Naive thymus-derived CD4-positive, alpha-beta T cell (primary cell): ENCODE data around the gene UBR2. TPM values are rescaled to one million over a fixed set of nuclear protein-coding genes. Genes with fewer than 3 reads are reported as not detected.
"Not testable (repeated sequence)": the region's sequence is repeated elsewhere in the genome, so short reads cannot be mapped to it uniquely, and the experiment has no call there.

Experiments
- ATAC-seq: fragments of 150-1000 bp; cut with Tn5 transposase; 2 replicates; pipeline ENCODE4 v1.10.0; 2021; ENCODE audit warnings: mild to moderate bottlenecking, moderate library complexity
- CTCF ChIA-PET: fragments of 350-600 bp; sonication (Branson Sonifier 250); formaldehyde crosslinking; loops from one replicate; lab custom pipeline; 2021; ENCODE audit warnings: antibody characterized with exemption; lab: Charles Lee
- POLR2A ChIA-PET: fragments of 350-600 bp; sonication (Branson Sonifier 250); formaldehyde crosslinking; loops from one replicate; lab custom pipeline; 2021; ENCODE audit warnings: antibody characterized with exemption, inconsistent platforms; lab: Charles Lee
- DNase-seq, 9 donors: peaks; one replicate each; pipeline versions ENCODE4 v3.0.0 to v3.0.0-alpha.2; 2020 to 2022; ENCODE audit warnings: mixed read lengths in 1 of 9
- H3K27ac ChIP-seq: one replicate; pipeline ENCODE4 v1.7.0; 2013; ENCODE audit warnings: mild to moderate bottlenecking, low read depth, low read length, moderate library complexity
- H3K27me3 ChIP-seq, 2 donors: one replicate each; pipeline ENCODE4 v1.7.0; 2013; ENCODE audit warnings: low read length in 2 of 2, mild to moderate bottlenecking in 2 of 2, moderate library complexity in 2 of 2; ENCODE audit not compliant: control insufficient read depth in 2 of 2, insufficient read depth in 2 of 2
- H3K36me3 ChIP-seq, 3 experiments: 1 replicate in 2 of 3; 2 replicates in 1 of 3; pipeline ENCODE4 v1.7.0; 2013; ENCODE audit warnings: low read length in 3 of 3, mild to moderate bottlenecking in 3 of 3, moderate library complexity in 1 of 3; ENCODE audit not compliant: insufficient read depth in 3 of 3, control insufficient read depth in 2 of 3
- H3K4me1 ChIP-seq, 2 donors: one replicate each; pipeline ENCODE4 v1.7.0; 2013; ENCODE audit warnings: low read length in 2 of 2, mild to moderate bottlenecking in 2 of 2, moderate library complexity in 1 of 2; ENCODE audit not compliant: control insufficient read depth in 2 of 2, insufficient read depth in 2 of 2
- H3K4me3 ChIP-seq: 2 replicates; pipeline ENCODE4 v1.7.0; 2013; ENCODE audit warnings: mild to moderate bottlenecking, low read length
- H3K9me3 ChIP-seq, 3 experiments: 1 replicate in 2 of 3; 2 replicates in 1 of 3; pipeline ENCODE4 v1.7.0; 2013; ENCODE audit warnings: low read length in 3 of 3; ENCODE audit not compliant: control insufficient read depth in 2 of 3
- H3K27ac Mint-ChIP-seq, 9 donors: one replicate each; pipeline ENCODE4 v1.8.0; 2020 to 2022; ENCODE audit warnings: mixed read lengths in 9 of 9, mild to moderate bottlenecking in 8 of 9, moderate library complexity in 5 of 9, inconsistent platforms in 2 of 9
- H3K27me3 Mint-ChIP-seq, 5 donors: one replicate each; pipeline ENCODE4 v1.8.0; 2021 to 2022; ENCODE audit warnings: mixed read lengths in 5 of 5, mild to moderate bottlenecking in 1 of 5
- H3K36me3 Mint-ChIP-seq, 5 donors: one replicate each; pipeline ENCODE4 v1.8.0; 2020 to 2022; ENCODE audit warnings: mixed read lengths in 5 of 5, mild to moderate bottlenecking in 3 of 5, inconsistent platforms in 1 of 5
- H3K4me1 Mint-ChIP-seq, 7 donors: one replicate each; pipeline ENCODE4 v1.8.0; 2020 to 2022; ENCODE audit warnings: mixed read lengths in 7 of 7, mild to moderate bottlenecking in 3 of 7, inconsistent platforms in 1 of 7
- H3K4me3 Mint-ChIP-seq, 10 donors: one replicate each; pipeline ENCODE4 v1.8.0; 2020 to 2022; ENCODE audit warnings: mild to moderate bottlenecking in 10 of 10, mixed read lengths in 10 of 10, moderate library complexity in 6 of 10, inconsistent platforms in 2 of 10
- H3K9me3 Mint-ChIP-seq, 11 donors: one replicate each; pipeline ENCODE4 v1.8.0; 2020 to 2022; ENCODE audit warnings: mixed read lengths in 11 of 11, mild to moderate bottlenecking in 4 of 11, inconsistent platforms in 1 of 11, moderate library complexity in 1 of 11
- intact Hi-C, 2 donors: fragments of 100-400 bp; cut with micrococcal nuclease; formaldehyde crosslinking; loops; one replicate each; pipeline ENCODE4 v1.15.1; 2023
- polyA plus RNA-seq, 2 donors: library from polyadenylated mRNA; unstranded; fragments of 300-500 nt; fragmentation: Illumina TruSeq; gene quantifications; one replicate each; pipeline ENCODE4 v1.2.3, GENCODE V29; 2021
- total RNA-seq, 6 experiments: library from RNA in 5 of 6; stranded (reverse) in 5 of 6; gene quantifications; 1 replicate in 5 of 6; 2 replicates in 1 of 6; pipeline ENCODE4 v1.2.3 and lab custom pipeline; 2021 to 2026

UBR2 gene
- total and polyA plus RNA-seq, 7 experiments from 2014 or later, result 10.1 to 45.5 (median 37.0) TPM

- Histone ChIP-seq H3K27me3 (no peaks in the 10 kb centered on the region), H3K4me1 (no peaks in the 10 kb centered on the region), H3K9me3 (no peaks in the 10 kb centered on the region), H3K27ac (peak overlapping the region; percentile 13), H3K36me3 (peaks cover 11 to 69% (median 37%) of the 10 kb centered on the region in 3 experiments), H3K4me3 (no peak overlapping the region)
- Mint-ChIP-seq H3K4me1 (peaks cover 0 to 1% (median 0%) of the 10 kb centered on the region in 7 donors), H3K36me3 (peaks cover 4 to 44% (median 20%) of the 10 kb centered on the region in 5 donors), H3K27me3 (no peaks in the 10 kb centered on the region), H3K27ac (peak overlapping the region in 1 of 9 donors; percentile 6), H3K4me3 (no peak overlapping the region), H3K9me3 (no peaks in the 10 kb centered on the region)
- DNase-seq (no peak), ATAC-seq (no peak)
- CTCF ChIA-PET, result no interaction called here
- intact Hi-C loops, result no loop called here
- POLR2A ChIA-PET, result interaction anchor here (0.6 to 1.4 kb wide), 2 partner anchors 94 to 236 kb away, joined by 3 read pairs; partner anchors contain the start of gene TBCC
Measured at GRCh38 chr6:42652024-42652746, 88.4 kb downstream of the UBR2 start.

- ATAC-seq, result no peak
- Histone ChIP-seq H3K27me3 (no peaks in the 10 kb centered on the region), H3K27ac (peak overlapping the region; percentile 3), H3K4me3 (no peak overlapping the region), H3K36me3 (peaks cover 22 to 75% (median 43%) of the 10 kb centered on the region in 3 experiments), H3K4me1 (no peaks in the 10 kb centered on the region), H3K9me3 (no peaks in the 10 kb centered on the region)
- Mint-ChIP-seq H3K27me3 (no peaks in the 10 kb centered on the region), H3K4me1 (peaks cover 0 to 2% (median 0%) of the 10 kb centered on the region in 7 donors), H3K4me3 (no peak overlapping the region), H3K36me3 (peaks cover 6 to 48% (median 22%) of the 10 kb centered on the region in 5 donors), H3K9me3 (no peaks in the 10 kb centered on the region), H3K27ac (peak overlapping the region in 1 of 9 donors; percentile 25)
- intact Hi-C loops, result no loop called here
- no peak for DNase-seq
- CTCF ChIA-PET, result interaction anchor here (0.7 kb wide), 2 partner anchors 489 to 866 kb away, joined by 3 to 4 read pairs; no protein-coding TSS in a partner anchor
- POLR2A ChIA-PET, result interaction anchor here (0.5 to 0.6 kb wide), 3 partner anchors 47 to 348 kb away, joined by 3 to 7 read pairs (median 3); no protein-coding TSS in a partner anchor
Measured at GRCh38 chr6:42653851-42654250, 90.0 kb downstream of the UBR2 start.

- intact Hi-C loops, result loop anchor here in 1 of 2 donors (2.0 kb wide), 2 partner anchors 111 to 483 kb away; no protein-coding TSS in a partner anchor
- peaks cover 22 to 55% (median 49%) of the 10 kb centered on the region in 3 experiments for H3K36me3 ChIP-seq
- peaks cover 7 to 42% (median 27%) of the 10 kb centered on the region in 5 donors for H3K36me3 Mint-ChIP-seq
- H3K9me3 Mint-ChIP-seq, result no peaks in the 10 kb centered on the region
- no peaks in the 10 kb centered on the region for H3K27me3 Mint-ChIP-seq
- no peak overlapping the region for H3K4me3 Mint-ChIP-seq
- H3K4me1 Mint-ChIP-seq, result peaks cover 0 to 6% (median 0%) of the 10 kb centered on the region in 7 donors
- H3K27me3 ChIP-seq, result no peaks in the 10 kb centered on the region
- no peaks in the 10 kb centered on the region for H3K4me1 ChIP-seq
- no peak overlapping the region for H3K4me3 ChIP-seq
- DNase-seq (no peak), ATAC-seq (no peak)
- no peak overlapping the region for H3K27ac ChIP-seq
- peak overlapping the region in 3 of 9 donors; percentile 3 to 72 (median 16) for H3K27ac Mint-ChIP-seq
- no peaks in the 10 kb centered on the region for H3K9me3 ChIP-seq
- CTCF ChIA-PET, result interaction anchor here (0.7 to 0.9 kb wide), 4 partner anchors 66 to 561 kb away, joined by 3 read pairs; partner anchors contain the start of gene PPP2R5D
- POLR2A ChIA-PET, result interaction anchor here (0.6 to 1.2 kb wide), 4 partner anchors 86 to 269 kb away, joined by 3 to 5 read pairs (median 4); partner anchors contain the start of genes RPL7L1 and TBCC
Measured at GRCh38 chr6:42659806-42660205, 96.0 kb downstream of the UBR2 start.

- intact Hi-C loops, result loop anchor here (1.0 to 2.0 kb wide), 6 partner anchors 65 to 481 kb away; partner anchors contain the start of gene TBCC (in 1 of the 2)
- H3K9me3 ChIP-seq, result no peaks in the 10 kb centered on the region
- H3K27me3 ChIP-seq, result no peaks in the 10 kb centered on the region
- no peaks in the 10 kb centered on the region for H3K4me1 ChIP-seq
- POLR2A ChIA-PET, result interaction anchor here (0.5 to 3.5 kb wide), 17 partner anchors 12 to 529 kb away, joined by 3 to 25 read pairs (median 4); partner anchors contain the start of genes BICRAL, RPL7L1 and TBCC
- DNase-seq (peak; percentile 73 to 89 (median 81)), ATAC-seq (peak; percentile 99)
- CTCF ChIA-PET, result interaction anchor here (0.5 to 4.0 kb wide), 29 partner anchors 8 to 830 kb away, joined by 3 to 50 read pairs (median 4); partner anchors contain the start of genes RPL7L1 and TBCC
- Mint-ChIP-seq H3K9me3 (peaks cover 0 to 1% (median 0%) of the 10 kb centered on the region in 11 donors), H3K4me3 (no peak overlapping the region), H3K4me1 (peaks cover 0 to 6% (median 0%) of the 10 kb centered on the region in 7 donors), H3K27ac (peak overlapping the region in 8 of 9 donors; percentile 0 to 59 (median 26)), H3K27me3 (no peaks in the 10 kb centered on the region), H3K36me3 (peaks cover 11 to 47% (median 26%) of the 10 kb centered on the region in 5 donors)
- H3K4me3 ChIP-seq, result no peak overlapping the region
- H3K36me3 ChIP-seq, result peaks cover 19 to 53% (median 52%) of the 10 kb centered on the region in 3 experiments
- H3K27ac ChIP-seq, result no peak overlapping the region
Measured at GRCh38 chr6:42661540-42662153, 97.8 kb downstream of the UBR2 start.

- no peaks in the 10 kb centered on the region for H3K27me3 Mint-ChIP-seq
- Histone ChIP-seq H3K4me3 (no peak overlapping the region), H3K36me3 (peaks cover 4 to 49% (median 44%) of the 10 kb centered on the region in 3 experiments), H3K4me1 (no peaks in the 10 kb centered on the region), H3K9me3 (no peaks in the 10 kb centered on the region), H3K27ac (no peak overlapping the region), H3K27me3 (no peaks in the 10 kb centered on the region)
- ATAC-seq (no peak), DNase-seq (no peak)
- H3K4me3 Mint-ChIP-seq, result no peak overlapping the region
- H3K36me3 Mint-ChIP-seq, result peaks cover 14 to 45% (median 23%) of the 10 kb centered on the region in 5 donors
- ChIA-PET CTCF (interaction anchor here (0.7 to 4.0 kb wide), 3 partner anchors 62 to 213 kb away, joined by 4 to 50 read pairs (median 5); partner anchors contain the start of gene RPL7L1), POLR2A (interaction anchor here (0.5 to 3.5 kb wide), 6 partner anchors 14 to 215 kb away, joined by 3 to 25 read pairs (median 4); partner anchors contain the start of genes RPL7L1 and TBCC)
- H3K9me3 Mint-ChIP-seq, result peaks cover 0 to 1% (median 0%) of the 10 kb centered on the region in 11 donors
- no peak overlapping the region for H3K27ac Mint-ChIP-seq
- peaks cover 0 to 5% (median 0%) of the 10 kb centered on the region in 7 donors for H3K4me1 Mint-ChIP-seq
- intact Hi-C loops, result no loop called here
Measured at GRCh38 chr6:42664718-42665117, 100.9 kb downstream of the UBR2 start.

- H3K27ac ChIP-seq, H3K4me3 ChIP-seq, H3K4me1 Mint-ChIP-seq, H3K4me1 ChIP-seq, H3K4me3 Mint-ChIP-seq, intact Hi-C loops, H3K9me3 Mint-ChIP-seq, H3K27me3 ChIP-seq, H3K9me3 ChIP-seq, ATAC-seq, H3K27me3 Mint-ChIP-seq, DNase-seq, CTCF ChIA-PET: not testable (repeated sequence)
- Mint-ChIP-seq H3K27ac (peak overlapping the region in 1 of 9 donors; percentile 18), H3K36me3 (peaks cover 25 to 71% (median 43%) of the 10 kb centered on the region in 5 donors)
- peaks cover 18 to 95% (median 55%) of the 10 kb centered on the region in 3 experiments for H3K36me3 ChIP-seq
- POLR2A ChIA-PET, result interaction anchor here (0.6 to 1.2 kb wide), 2 partner anchors 12 to 205 kb away, joined by 3 to 5 read pairs; partner anchors contain the start of gene RPL7L1
Measured at GRCh38 chr6:42674368-42674767, 110.5 kb downstream of the UBR2 start.
